ENCODE measurements around the gene ATG7.

DNA sequence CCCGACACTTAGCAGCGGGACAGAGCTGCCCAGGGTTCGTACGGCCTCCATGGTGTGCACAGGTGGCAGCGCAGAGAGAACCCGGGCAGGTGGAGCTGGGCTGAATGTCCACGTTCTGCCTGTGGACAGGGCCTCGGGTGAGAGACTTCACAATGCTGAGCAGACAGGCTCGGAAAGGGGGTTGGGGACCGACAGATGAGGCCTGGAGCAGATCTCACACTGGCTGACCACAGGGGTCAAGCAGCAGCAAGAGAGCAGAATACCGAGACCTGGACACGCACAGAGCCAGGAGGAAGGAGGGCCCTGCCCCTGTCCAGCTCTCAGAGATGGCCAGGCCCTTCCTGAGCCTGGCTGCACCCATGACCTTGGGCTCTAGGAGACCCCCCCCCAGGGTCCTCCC is 288.5 kb downstream of the ATG7 start:
- no peak for TF ChIP-seq EZH2 (IDR thresholded peaks at IDR 0.05; ENCODE audit: borderline replicate concordance)
- TF ChIP-seq, protein P1, sequence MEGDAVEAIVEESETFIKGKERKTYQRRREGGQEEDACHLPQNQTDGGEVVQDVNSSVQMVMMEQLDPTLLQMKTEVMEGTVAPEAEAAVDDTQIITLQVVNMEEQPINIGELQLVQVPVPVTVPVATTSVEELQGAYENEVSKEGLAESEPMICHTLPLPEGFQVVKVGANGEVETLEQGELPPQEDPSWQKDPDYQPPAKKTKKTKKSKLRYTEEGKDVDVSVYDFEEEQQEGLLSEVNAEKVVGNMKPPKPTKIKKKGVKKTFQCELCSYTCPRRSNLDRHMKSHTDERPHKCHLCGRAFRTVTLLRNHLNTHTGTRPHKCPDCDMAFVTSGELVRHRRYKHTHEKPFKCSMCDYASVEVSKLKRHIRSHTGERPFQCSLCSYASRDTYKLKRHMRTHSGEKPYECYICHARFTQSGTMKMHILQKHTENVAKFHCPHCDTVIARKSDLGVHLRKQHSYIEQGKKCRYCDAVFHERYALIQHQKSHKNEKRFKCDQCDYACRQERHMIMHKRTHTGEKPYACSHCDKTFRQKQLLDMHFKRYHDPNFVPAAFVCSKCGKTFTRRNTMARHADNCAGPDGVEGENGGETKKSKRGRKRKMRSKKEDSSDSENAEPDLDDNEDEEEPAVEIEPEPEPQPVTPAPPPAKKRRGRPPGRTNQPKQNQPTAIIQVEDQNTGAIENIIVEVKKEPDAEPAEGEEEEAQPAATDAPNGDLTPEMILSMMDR (IDR thresholded peaks at IDR 0.05; ENCODE audit: poor library complexity): no peak

Measured in hepatocyte (in vitro differentiated cells).